Astrocyte of the cerebellum (primary cell): ENCODE results near the gene OXSR1.

ENCODE experiments used
- DNase-seq: peaks from one replicate; pipeline ENCODE4 v3.0.0-alpha.2; 2011; ENCODE audit warnings: low read depth
- H3K4me3 ChIP-seq: 2 replicates; pipeline ENCODE4 v1.5.1; 2011; ENCODE audit warnings: mild to moderate bottlenecking, low read depth, low read length, moderate library complexity
- CTCF ChIP-seq: IDR thresholded peaks from 2 replicates; pipeline ENCODE4 v1.5.1; 2012; ENCODE audit warnings: low read length, low read depth, moderate library complexity, mild to moderate bottlenecking; ENCODE audit errors: missing control alignments
- in situ Hi-C: cut with HindIII; loops from 2 replicates; pipeline ENCODE4 v1.10.0; 2017; ENCODE audit warnings: low sequenced_read_pairs

OXSR1 gene

GRCh38 chr3:38122712-38123290, 42.5 kb upstream of the OXSR1 start:
- DNase-seq: no peak
- in situ Hi-C loops: no loop called here
- no peak overlapping the region for H3K4me3 ChIP-seq
- TF ChIP-seq CTCF: no peak

- TF ChIP-seq CTCF: no peak
- in situ Hi-C loops: loop anchor here (5.0 kb wide), 1 partner anchor 37 kb away; no protein-coding TSS in a partner anchor
- H3K4me3 ChIP-seq: no peak overlapping the region
- DNase-seq: no peak
Measured at GRCh38 chr3:38124324-38125122, 40.8 kb upstream of the OXSR1 start.

- no peak overlapping the region for H3K4me3 ChIP-seq
- in situ Hi-C loops: loop anchor here (5.0 kb wide), 1 partner anchor 38 kb away; no protein-coding TSS in a partner anchor
- TF ChIP-seq CTCF: no peak
- DNase-seq: no peak
Measured at GRCh38 chr3:38125305-38126120, 39.8 kb upstream of the OXSR1 start.

GRCh38 chr3:38126121-38126892, 39.0 kb upstream of the OXSR1 start:
- no peak for DNase-seq
- H3K4me3 ChIP-seq: no peak overlapping the region
- in situ Hi-C loops: loop anchor here (5.0 kb wide), 1 partner anchor 39 kb away; no protein-coding TSS in a partner anchor
- no peak for TF ChIP-seq CTCF

- TF ChIP-seq CTCF: no peak
Measured at GRCh38 chr3:38127611-38128302, 37.6 kb upstream of the OXSR1 start.

More at GRCh38 chr3:38127611-38128302, 37.6 kb upstream of the OXSR1 start:
- no peak overlapping the region for H3K4me3 ChIP-seq
- in situ Hi-C loops: loop anchor here (5.0 kb wide), 1 partner anchor 40 kb away; no protein-coding TSS in a partner anchor
- DNase-seq: no peak
